SK-N-MC (cell line): ENCODE results near the gene ZDHHC20.

Experiments
- EZH2 ChIP-seq: fragments of 200-600 bp; sonication (generic); IDR thresholded peaks from one replicate; pipeline ENCODE4 v1.6.1; 2017; ENCODE audit warnings: antibody characterized with exemption
- FOXP2 ChIP-seq: optimal IDR thresholded peaks from 2 replicates; pipeline ENCODE3; 2011; ENCODE audit warnings: mild to moderate bottlenecking, moderate library complexity; ENCODE audit not compliant: insufficient read depth; ENCODE audit errors: extremely low read length, control extremely low read depth
- POLR2AphosphoS5 ChIP-seq: IDR thresholded peaks from 2 replicates; pipeline ENCODE4 v1.6.1; 2012; ENCODE audit warnings: mild to moderate bottlenecking, low read depth, low read length, borderline replicate concordance

- TF ChIP-seq POLR2AphosphoS5 (no peak), EZH2 (no peak), FOXP2 (no peak)
These were observed 103.8 kb downstream of the ZDHHC20 start for GRCh38 chr13:21355304-21355703.
